HCT116 (cell line): ENCODE results near the gene CNN2.

Experiments
- FOSL1 ChIP-seq: IDR thresholded peaks from 2 replicates; pipeline ENCODE4 v1.6.1; 2012; ENCODE audit warnings: low read depth
- RAD21 ChIP-seq: IDR thresholded peaks from 2 replicates; pipeline ENCODE4 v1.6.1; 2012; ENCODE audit warnings: low read depth, mild to moderate bottlenecking
- YY1 ChIP-seq: IDR thresholded peaks from 2 replicates; pipeline ENCODE4 v1.6.1; 2011; ENCODE audit warnings: low read length, low read depth, moderate library complexity, mild to moderate bottlenecking; ENCODE audit not compliant: insufficient replicate concordance; ENCODE audit errors: extremely low read depth
- TF ChIP-seq, protein P1 (sequence below), 3 experiments: fragments of 200-600 bp in 1 of 3; sonication (generic) in 1 of 3; IDR thresholded peaks in 2 of 3; conservative IDR thresholded peaks in 1 of 3; 2 replicates each; pipeline ENCODE4 v1.5.1; 2012 to 2017; ENCODE audit warnings: low read depth in 2 of 3, low read length in 2 of 3, antibody characterized with exemption in 1 of 3, borderline replicate concordance in 1 of 3, control low read depth in 1 of 3, mild to moderate bottlenecking in 1 of 3, mixed read lengths in 1 of 3, mixed run types in 1 of 3, moderate library complexity in 1 of 3; ENCODE audit not compliant: insufficient read depth in 1 of 3
- TF ChIP-seq, protein P2 (sequence below): IDR thresholded peaks from 2 replicates; pipeline ENCODE4 v1.6.1; 2012; ENCODE audit warnings: low read depth

DNA sequence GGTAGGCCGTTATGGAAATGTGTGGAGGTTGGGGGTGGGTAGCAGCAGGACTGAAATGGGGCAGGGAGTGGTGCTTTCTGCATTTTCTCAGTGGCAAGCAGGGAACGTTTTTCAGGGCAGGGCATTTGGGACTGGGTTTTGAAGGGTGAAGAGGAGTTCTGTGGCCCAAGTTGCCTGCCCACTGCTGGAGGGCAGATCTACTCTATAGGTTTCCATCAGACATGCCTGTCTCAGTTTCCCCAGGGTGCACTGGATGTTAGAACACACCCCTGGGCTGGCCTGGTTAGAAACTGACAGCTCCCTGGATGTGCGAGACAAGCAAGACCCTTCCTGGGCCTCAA, 27.1 kb upstream of the CNN2 start:
- TF ChIP-seq, protein P1, sequence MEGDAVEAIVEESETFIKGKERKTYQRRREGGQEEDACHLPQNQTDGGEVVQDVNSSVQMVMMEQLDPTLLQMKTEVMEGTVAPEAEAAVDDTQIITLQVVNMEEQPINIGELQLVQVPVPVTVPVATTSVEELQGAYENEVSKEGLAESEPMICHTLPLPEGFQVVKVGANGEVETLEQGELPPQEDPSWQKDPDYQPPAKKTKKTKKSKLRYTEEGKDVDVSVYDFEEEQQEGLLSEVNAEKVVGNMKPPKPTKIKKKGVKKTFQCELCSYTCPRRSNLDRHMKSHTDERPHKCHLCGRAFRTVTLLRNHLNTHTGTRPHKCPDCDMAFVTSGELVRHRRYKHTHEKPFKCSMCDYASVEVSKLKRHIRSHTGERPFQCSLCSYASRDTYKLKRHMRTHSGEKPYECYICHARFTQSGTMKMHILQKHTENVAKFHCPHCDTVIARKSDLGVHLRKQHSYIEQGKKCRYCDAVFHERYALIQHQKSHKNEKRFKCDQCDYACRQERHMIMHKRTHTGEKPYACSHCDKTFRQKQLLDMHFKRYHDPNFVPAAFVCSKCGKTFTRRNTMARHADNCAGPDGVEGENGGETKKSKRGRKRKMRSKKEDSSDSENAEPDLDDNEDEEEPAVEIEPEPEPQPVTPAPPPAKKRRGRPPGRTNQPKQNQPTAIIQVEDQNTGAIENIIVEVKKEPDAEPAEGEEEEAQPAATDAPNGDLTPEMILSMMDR (IDR thresholded peaks at IDR 0.05 in 2 of 3, conservative IDR thresholded peaks at IDR 0.05 in 1 of 3; ENCODE audit: borderline replicate concordance in 1 of 3, insufficient read depth in 1 of 3, low read depth in 2 of 3, low read length in 2 of 3) = no peak
- TF ChIP-seq, protein P2, sequence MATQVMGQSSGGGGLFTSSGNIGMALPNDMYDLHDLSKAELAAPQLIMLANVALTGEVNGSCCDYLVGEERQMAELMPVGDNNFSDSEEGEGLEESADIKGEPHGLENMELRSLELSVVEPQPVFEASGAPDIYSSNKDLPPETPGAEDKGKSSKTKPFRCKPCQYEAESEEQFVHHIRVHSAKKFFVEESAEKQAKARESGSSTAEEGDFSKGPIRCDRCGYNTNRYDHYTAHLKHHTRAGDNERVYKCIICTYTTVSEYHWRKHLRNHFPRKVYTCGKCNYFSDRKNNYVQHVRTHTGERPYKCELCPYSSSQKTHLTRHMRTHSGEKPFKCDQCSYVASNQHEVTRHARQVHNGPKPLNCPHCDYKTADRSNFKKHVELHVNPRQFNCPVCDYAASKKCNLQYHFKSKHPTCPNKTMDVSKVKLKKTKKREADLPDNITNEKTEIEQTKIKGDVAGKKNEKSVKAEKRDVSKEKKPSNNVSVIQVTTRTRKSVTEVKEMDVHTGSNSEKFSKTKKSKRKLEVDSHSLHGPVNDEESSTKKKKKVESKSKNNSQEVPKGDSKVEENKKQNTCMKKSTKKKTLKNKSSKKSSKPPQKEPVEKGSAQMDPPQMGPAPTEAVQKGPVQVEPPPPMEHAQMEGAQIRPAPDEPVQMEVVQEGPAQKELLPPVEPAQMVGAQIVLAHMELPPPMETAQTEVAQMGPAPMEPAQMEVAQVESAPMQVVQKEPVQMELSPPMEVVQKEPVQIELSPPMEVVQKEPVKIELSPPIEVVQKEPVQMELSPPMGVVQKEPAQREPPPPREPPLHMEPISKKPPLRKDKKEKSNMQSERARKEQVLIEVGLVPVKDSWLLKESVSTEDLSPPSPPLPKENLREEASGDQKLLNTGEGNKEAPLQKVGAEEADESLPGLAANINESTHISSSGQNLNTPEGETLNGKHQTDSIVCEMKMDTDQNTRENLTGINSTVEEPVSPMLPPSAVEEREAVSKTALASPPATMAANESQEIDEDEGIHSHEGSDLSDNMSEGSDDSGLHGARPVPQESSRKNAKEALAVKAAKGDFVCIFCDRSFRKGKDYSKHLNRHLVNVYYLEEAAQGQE = no peak
- TF ChIP-seq YY1 (no peak), RAD21 (no peak), FOSL1 (no peak)
